ENCODE data around the gene CFAP74.
"Not testable (repeated sequence)": the region's sequence is repeated elsewhere in the genome, so short reads cannot be mapped to it uniquely, and the experiment has no call there.

Gene CFAP74

DNA sequence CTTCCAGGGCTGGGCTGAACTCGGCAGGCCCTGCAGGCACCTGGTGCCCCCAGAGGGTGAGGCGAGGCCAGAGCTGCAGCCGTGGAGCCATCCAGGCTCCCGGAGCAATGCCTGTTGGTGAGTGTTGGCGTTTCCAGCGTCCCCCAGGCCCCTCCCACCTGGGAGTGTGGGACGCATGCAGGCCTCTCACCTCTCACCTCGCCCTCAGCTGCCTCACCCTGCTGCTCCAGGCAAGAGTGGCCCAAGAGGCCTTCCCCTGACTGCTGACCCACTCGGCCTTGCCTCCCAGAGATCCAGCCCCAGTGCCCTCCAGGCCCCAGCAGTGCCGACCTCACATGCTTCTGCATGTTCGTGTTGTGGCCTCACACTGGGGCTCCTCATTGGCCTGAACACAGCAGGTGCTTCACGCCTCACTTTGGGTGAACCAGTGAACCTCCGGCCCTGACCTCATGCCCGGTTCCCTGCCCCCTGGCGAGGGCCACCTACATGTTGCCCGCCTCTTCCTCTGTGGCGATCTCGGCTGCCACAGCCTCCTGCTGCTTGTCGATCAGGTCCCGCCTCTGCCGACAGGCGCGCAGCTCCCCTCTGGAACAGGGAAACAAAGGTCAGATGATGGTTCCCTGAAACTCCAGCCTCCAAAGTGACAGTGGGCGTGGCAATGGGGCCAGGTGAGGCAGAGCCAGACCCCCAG, 17.0 kb downstream of the CFAP74 start:
- no peak for DNase-seq

DNA sequence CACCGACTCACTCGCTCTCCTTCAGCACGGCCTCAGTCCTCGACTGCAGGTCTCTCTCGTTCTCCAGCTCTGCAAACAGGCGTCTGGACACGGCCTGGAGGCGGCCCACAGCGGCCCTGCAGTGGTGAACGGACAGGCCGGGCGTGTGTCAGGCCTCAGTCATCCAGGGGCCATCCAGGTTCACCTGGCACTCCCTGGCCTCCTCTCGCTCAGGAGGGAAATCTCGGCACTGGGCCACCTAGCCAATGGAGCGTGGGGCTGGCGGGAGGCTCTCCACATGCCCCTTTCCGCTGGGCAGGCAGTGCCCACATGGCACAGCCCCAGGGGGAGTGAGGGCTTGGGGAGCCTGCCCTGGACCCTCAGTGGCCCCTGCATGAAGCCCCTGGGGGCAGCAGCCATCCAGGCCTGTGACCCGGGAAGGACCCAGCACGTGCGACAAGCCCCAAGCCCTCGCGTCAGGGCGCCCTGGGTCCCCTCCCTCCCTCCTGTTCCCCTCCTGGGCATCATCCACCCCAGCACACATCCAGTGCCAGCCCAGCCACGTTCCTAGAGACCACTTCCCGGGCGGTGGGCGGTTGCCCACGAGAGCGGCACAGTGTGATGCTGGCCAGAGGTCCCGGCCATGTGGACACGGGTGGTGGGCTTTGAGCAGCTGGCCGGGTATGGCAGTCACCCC, 18.1 kb downstream of the CFAP74 start:
- no peak for DNase-seq

DNA sequence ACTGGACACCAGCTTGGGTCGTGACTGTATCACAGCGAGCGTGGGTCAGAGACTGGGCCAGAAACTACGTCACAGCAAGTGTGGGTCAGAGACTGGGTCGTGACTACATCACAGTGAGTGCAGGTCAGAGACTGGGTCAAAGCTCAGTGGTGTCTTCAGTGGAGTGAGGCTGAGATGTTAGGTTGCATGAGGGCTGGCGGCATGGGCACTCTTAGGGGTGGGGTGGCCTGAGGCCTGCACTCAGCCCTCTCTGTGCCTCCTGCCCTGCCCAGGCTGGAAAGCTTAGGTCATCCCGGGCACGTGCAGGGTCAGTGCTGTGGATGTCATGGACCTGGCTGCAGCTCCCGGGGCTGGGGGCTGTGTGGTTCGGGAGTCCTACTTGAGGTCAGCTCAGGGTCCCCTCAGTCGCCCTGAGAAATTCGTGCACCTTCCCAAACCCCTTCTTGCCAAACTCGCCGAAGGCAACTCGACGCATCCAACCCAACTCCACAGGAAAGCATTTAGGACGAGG, 19.0 kb downstream of the CFAP74 start:
- DNase-seq = no peak

DNA sequence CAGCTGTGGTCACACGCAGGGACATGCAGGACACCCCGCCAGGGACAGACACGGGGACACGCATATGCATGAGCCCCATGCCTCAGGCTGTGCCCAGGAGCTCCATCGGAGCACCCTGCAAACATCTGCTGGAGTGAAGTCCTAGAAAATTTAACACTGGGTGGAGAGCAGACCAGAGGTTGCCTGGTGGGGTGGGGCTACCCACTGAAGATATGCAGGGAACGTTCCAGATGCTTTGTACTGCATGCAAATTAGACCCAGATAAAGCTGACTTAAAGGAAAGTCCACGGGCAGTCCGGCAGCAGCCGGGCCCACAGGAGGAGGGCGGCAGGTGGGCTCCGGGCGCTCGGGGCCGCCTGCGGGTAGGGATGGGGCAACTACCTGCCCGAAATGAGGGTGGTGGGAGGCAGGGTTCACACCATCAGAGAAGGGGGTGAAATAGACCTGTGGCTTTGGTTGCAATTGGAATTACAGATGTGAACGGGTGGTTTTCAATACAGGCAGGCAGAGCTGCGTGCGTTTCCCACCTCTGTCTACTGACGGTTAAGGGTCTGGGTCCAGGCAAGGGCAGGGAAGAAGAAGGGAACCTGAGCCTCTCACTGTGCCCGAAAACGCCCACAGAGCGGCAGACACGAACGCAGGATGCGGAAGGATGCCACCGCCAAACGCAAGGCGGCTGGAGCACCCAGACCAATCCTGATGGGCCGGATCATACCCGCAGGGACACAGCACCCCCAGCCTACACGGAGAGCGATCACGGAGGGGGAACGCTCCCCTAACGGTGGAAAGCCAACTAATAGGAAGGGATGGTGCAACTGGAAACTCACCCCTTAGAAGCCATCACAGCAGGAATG, 21.0 kb downstream of the CFAP74 start:
- no peak for DNase-seq

DNA sequence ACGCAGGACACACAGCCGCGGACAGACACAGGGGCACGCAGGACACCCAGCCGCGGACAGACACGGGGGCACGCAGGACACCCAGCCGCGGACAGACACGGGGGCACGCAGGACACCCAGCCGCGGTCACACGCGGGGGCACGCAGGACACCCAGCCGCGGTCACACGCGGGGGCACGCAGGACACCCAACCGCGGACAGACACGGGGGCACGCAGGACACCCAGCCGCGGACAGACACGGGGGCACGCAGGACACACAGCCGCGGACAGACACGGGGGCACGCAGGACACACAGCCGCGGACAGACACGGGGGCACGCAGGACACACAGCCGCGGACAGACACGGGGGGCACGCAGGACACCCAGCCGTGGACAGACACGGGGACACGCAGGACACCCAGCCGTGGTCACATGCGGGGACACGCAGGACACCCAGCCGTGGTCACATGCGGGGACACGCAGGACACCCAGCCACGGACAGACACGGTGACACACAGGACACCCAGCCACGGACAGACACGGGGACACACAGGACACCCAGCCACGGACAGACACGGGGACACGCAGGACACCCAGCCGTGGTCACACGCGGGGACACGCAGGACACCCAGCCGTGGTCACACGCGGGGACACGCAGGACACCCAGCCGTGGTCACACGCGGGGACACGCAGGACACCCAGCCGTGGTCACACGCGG, 21.8 kb downstream of the CFAP74 start:
- not testable (repeated sequence) for DNase-seq

DNA sequence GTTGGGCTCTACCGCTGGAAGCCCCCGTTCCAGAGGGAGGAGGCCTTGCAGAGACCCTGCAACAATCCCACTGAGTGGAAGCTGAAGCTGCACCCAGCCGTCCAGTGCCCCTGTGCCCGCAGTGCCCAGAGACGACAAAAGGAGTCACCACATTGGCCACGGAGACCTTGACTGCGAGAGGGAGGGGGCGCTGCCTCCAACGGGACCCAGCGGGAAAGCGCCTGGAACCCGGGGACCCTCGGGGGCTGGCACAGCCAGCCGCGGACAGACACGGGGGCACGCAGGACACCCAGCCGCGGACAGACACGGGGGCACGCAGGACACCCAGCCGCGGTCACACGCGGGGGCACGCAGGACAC, 22.5 kb downstream of the CFAP74 start:
- no peak for DNase-seq

DNA sequence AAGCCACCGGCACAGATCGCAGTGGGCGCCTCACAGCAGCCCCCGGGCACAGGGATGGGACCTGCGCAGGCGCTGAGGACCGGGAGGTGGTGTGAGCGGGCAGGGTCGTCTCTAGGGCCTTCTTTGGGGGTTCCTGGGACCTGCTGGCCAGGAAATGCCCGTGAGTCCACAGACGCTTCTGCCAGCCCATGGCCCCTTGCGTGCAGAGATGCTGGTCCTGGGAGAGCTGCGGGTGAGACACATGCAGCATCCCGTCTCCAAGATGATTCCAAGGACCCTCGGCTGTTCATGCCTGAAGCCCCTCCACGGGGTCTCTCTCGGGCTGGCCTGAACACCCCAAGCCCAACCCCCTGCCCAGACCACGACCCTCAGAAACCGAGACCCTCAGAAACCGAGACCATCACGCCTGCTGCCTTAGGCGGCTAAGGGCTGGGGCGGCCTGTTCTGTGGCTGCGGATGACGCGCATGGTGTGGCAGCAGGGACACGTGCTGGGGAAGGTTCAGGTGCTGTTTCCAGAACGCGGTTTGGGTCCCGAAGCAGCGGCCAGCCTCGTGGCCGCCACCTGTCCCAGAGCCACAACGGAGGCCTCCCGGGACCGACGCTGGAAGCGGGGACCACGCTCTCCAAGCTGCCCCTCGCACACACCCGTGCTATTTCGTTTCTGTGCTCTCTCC, 23.0 kb downstream of the CFAP74 start:
- no peak for DNase-seq

DNA sequence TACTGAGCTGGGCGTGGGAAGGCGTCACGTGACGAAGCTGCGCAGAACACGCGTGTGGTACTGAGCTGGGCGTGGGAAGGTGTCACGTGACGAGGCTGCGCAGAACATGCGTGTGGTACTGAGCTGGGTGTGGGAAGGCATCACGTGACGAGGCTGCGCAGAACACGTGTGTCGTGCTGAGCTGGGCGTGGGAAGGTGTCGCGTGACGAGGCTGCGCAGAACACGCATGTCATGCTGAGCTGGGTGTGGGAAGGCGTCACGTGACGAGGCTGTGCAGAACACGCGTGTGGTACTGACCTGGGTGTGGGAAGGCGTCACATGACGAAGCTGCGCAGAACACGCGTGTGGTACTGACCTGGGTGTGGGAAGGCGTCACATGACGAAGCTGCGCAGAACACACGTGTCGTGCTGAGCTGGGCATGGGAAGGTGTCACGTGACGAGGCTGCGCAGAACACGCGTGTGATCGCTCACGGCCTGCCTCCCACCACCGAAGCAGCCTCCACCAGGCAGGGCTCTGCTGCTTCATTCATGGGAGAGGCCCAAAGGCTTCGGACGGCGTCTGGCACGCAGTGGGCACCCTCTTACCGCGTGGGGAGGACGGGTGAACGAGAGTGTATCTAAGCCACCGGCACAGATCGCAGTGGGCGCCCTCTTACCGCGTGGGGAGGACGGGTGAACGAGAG, 24.0 kb downstream of the CFAP74 start:
- DNase-seq = no peak

DNA sequence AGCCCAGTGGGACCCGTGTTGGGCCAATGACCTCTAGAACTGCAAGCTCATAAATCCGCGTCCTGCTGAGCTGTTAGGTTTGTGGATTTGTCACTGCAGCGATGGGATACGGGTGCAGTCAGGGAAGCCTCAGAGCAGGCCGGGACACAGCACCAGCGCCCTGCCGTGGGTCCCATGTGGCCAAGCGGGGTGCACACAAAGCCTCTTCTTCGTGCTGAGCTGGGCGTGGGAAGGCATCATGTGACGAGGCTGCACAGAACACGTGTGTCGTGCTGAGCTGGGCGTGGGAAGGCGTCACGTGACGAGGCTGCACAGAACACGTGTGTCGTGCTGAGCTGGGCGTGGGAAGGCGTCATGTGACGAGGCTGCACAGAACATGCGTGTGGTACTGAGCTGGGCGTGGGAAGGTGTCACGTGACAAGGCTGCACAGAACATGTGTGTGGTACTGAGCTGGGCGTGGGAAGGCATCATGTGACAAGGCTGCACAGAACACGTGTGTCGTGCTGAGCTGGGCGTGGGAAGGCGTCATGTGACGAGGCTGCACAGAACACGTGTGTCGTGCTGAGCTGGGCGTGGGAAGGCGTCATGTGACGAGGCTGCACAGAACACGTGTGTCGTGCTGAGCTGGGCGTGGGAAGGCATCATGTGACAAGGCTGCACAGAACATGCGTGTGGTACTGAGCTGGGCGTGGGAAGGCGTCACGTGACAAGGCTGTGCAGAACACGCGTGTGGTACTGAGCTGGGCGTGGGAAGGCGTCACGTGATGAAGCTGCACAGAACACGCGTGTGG, 24.7 kb downstream of the CFAP74 start:
- not testable (repeated sequence) for DNase-seq

DNA sequence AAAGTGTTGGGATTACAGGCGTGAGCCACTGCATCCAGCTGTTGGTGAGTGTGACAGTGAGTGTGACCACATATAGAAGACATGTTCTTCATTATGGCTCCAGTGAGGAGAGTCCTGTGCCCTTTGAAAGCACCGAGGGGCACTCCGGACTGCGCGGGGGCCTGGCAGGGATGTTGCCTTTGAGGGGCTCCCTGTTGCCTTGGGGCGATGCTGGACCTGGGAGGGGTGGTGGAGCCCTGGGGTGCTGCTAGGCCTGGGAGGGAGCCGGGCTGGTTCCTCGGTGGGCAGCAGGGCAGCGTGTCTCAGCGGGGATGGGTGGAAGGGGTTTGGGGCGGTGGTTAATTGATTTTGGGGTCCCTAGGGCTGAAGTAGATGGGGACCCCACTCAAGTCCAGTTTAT, 25.5 kb downstream of the CFAP74 start:
- no peak for DNase-seq

DNA sequence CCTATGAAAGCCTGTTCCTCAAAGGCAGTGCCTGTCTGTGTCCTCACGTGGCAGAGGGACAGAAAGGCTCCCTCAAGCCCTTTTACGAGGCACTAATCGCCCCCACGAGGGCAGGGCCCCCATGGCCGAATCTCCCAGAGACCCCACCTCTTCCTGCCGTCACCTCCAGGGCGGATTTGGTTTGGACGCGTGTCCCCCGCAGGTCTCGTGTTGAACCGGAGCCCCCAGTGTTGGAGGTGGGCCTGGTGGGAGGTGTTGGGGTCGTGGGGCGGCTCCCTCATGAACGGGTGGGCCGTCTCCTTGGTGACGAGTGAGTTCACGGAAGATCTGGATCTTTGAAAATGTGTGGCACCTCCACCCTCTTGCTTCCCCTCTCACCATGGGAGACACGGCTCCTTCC, 27.6 kb downstream of the CFAP74 start:
- no peak for DNase-seq

DNA sequence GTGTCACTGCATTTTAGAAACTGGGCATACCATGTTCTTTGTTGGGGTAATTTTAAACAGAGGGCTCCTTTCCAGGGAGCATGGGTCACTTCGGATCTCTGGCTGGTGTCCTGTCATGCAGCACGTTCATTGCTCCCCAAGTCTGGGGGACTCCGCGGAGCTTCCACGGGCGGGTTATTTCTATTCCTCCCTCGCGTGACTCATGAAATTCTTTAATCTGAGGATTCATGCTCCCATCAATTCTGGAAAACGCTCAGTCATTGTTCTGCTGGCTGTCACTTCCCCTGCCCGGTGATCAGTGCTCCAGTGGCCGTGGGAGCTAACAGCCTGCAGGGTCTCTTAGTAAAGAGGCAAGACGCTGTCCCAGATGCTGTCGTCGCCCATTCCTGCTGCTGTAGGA, 28.1 kb downstream of the CFAP74 start:
- DNase-seq = no peak

DNA sequence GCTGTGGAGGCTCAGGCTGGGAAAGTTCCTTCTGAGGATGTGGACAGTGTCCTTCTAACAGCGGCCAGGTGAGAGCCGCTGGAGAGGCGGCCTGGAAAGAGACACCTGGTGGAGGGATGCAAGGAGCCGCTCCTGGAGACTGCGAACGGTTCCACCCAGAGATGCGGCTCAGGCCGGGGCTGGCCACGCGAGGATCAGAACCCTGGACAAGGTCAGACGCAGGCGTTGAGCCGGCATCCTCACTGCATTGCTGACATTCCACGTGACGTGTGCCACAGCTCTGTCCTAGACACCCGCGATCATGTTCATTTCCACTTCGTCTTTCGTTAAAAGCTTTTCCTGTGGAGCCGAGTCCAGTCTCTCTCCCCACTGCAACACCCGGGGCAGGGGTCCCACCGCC, 28.8 kb downstream of the CFAP74 start:
- no peak for DNase-seq

DNA sequence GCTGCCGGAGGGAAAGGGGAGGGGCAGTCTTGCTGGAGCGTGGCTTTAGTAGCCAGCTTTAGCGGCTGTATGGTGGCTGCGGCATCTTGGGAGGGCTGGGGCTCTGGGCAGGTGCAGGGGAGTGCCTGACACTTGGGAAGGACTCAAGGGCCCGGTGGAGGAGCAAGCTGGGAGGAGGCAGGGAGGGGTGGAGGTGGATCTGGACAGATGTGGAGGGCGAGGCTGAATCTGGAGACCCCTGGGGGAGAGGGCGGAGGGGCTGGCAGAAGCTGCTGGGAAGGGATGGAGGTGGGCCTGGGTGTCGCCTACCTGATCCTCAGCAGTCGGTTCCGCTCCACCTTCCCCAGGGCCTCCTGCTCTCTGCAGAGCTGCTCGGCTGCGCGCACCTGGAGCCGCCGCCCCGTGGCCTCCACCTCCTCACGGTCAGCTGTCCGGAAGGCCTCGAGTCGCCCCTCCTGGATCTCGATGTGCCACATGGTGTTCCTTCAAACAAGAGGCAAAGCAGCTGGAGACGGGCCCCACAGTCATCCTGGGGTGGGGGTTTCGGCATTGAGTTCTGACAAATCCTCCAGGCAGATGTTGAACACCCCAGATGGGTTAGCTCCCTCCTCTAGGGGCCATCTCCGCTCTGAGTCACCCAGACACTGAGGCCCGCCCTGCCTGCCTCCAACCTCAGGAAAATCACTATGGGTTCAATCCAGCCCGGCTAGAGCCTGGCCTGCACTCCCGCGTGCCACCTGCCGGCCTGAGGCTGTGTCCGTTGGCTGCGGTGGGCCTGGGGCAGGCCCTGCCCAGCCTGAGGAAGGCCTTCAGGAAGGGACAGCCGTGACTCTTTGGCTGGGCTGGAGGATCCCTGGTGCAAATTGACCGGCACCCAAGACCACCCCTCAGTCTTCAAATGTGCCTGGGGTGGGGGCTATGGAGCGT, 29.6 kb downstream of the CFAP74 start:
- DNase-seq = no peak

DNA sequence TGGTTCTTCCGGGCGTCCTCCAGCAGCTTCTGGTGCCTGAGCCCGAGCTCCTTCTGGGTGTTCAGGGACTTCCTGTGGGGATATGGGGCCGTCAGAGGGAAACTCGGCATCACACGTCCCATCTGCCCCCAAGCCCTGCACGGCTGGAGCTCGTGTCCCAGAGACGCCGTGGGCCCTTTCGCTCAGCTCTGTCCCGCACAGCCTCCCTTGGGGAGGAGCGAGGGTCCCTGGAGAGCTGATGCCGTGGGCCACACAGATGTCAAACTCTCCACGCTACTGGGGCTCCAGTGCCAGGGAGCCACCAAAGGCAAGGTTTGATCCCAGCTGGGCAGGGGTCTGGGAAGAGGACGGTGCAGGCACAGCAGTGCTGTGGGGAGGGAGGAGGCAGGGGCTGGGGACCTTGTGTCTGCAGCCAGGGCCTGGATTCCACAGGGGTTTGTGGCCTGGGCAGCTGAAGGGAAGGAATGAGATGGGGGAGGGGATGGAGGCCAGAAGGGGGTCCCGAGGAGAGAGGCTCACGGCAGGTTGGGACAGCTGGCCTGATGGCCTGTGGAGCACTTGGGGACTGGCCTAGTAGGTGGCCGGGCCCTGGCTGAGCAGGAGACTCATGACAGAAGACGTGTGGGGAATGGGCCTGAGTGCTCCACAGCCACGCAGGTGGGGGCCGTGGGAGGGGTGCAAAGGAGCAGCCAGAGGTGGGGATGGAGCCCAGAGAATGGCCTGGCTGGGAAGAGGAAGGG, 30.4 kb downstream of the CFAP74 start:
- DNase-seq = no peak

DNA sequence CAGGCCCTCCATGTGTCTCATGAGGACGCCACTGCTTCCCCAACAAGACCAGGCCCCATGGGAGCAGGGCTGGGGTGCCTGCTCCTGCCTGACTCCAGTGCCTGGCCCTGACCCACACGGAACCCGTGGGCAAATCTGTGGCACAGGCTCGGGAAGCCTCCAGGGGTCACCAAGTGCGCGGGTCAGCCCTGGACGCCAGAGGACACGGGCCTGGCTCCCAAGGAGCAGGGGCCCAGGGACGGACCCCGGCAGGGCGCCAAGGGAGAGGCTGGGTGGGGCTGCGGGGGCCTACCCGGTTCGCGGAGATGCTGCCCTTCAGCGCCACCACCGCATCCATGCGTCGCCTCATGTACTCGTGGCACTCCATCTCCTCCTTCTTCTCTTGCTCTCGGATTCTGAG, 31.9 kb downstream of the CFAP74 start:
- no peak for DNase-seq

DNA sequence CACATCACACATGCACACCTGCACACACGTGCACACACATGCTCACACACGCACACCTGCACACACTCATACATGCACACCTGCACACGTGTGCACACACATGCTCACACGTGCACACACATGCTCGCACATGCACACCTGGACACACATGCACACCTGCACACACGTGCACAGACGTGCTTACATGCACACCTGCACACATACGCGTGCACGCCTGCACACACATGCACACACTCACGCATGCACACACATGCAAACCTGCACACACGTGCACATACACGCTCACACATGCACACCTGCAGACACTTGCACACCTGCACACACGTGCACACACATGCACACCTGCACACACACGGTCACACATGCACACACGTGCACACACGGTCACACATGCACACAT, 32.6 kb downstream of the CFAP74 start:
- no peak for DNase-seq

DNA sequence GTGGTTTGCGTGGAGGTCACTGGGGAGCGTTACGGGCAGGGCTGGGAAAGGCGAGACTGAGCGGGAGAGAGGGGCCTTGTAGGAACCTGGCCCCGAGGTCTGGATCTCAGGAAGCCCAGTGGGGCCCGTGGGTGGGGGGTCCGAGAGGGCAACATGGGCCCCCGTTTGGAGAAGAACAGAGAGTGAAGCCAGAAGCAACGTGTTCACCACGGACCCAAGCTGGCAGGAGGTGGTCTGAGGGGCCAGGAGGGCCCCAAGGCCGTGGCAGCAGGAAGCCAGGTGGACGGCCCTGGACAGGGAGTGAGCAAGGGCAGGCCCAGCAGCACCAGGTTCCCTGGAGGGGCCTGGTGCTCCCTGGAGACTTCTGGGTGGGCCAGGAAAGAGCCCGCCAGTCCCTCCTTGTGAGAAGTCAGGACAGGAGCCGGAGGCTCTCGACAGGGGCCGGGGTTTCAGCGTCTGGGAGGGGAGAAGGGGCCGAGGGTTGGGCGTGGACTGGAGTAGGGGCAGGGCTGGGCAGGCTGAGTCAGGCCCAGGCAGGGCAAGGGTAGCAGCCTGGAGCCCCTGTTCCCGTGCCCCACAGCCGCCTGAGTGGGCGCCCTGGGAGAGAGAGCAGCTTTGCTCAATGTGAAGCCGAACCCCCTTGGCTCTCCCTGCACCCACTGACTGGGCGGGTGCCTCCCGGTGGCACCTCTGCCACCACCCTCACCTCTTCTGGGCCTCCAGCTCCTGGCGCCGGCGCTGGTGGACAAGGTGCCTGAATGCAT, 33.5 kb downstream of the CFAP74 start:
- no peak for DNase-seq
